ENCODE measurements around the gene FTSJ3. TPM values are rescaled to one million over a fixed set of nuclear protein-coding genes. Genes with fewer than 3 reads are reported as not detected.

FTSJ3 gene
- total RNA-seq, 1 experiment from 2014 or later, result 80.3 TPM

DNA sequence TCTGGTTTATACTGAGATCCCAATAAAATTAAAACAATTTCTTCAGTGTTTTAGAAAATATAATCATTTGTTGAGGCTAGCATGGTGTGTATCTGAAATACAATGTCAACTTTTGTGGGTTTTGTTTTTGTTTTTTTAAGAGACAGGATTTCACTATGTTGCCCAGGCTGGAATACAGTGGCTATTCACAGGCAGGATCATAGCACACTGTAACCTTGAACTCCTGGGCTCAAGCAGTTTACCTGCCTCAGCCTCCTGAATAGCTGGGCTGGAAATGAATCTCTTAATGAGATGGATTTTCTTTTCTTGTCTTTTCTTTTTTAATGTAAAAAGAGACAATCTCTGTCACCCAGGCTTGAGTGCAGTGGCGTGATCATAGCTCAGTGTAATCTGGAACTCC, 41.3 kb downstream of the FTSJ3 start:
- no peak overlapping the region for H3K27ac ChIP-seq (ENCODE audit: insufficient read length, low read depth, low read length)
- H2BK15ac ChIP-seq (ENCODE audit: low read depth, low read length), result no peak overlapping the region
- no peaks in the 10 kb centered on the region for H3K9me3 ChIP-seq (ENCODE audit: control insufficient read depth, low read depth, low read length)
- H2BK5ac ChIP-seq (ENCODE audit: insufficient read length, low read length), result no peak overlapping the region
- H2BK20ac ChIP-seq (ENCODE audit: low read depth, low read length, poor library complexity, severe bottlenecking), result no peak overlapping the region
- TF ChIP-seq, protein P1, sequence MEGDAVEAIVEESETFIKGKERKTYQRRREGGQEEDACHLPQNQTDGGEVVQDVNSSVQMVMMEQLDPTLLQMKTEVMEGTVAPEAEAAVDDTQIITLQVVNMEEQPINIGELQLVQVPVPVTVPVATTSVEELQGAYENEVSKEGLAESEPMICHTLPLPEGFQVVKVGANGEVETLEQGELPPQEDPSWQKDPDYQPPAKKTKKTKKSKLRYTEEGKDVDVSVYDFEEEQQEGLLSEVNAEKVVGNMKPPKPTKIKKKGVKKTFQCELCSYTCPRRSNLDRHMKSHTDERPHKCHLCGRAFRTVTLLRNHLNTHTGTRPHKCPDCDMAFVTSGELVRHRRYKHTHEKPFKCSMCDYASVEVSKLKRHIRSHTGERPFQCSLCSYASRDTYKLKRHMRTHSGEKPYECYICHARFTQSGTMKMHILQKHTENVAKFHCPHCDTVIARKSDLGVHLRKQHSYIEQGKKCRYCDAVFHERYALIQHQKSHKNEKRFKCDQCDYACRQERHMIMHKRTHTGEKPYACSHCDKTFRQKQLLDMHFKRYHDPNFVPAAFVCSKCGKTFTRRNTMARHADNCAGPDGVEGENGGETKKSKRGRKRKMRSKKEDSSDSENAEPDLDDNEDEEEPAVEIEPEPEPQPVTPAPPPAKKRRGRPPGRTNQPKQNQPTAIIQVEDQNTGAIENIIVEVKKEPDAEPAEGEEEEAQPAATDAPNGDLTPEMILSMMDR (conservative IDR thresholded peaks at IDR 0.05), result no peak
- no peak overlapping the region for H3K9ac ChIP-seq (ENCODE audit: extremely low read depth, insufficient read length, low read length)
- no peak overlapping the region for H3T11ph ChIP-seq (ENCODE audit: low read length)
- H3K79me1 ChIP-seq (ENCODE audit: insufficient read depth, low read depth, low read length, poor library complexity, severe bottlenecking), result peaks cover 9% of the 10 kb centered on the region
- no peak overlapping the region for H3K4me2 ChIP-seq (ENCODE audit: insufficient read depth, insufficient read length, low read length)
- no peak for DNase-seq
- H2AK5ac ChIP-seq (ENCODE audit: insufficient read length, low read length), result no peak overlapping the region
- H3K27me3 Mint-ChIP-seq (ENCODE audit: low read depth), result no peaks in the 10 kb centered on the region
- H3K4ac ChIP-seq (ENCODE audit: low read depth, low read length), result no peak overlapping the region
- no peak overlapping the region for H3K18ac ChIP-seq (ENCODE audit: insufficient read length, low read depth, low read length)
- no peak overlapping the region for H3K23ac ChIP-seq (ENCODE audit: insufficient read length, low read depth, low read length)
- no peak overlapping the region for H3K4me3 Mint-ChIP-seq
- no peak overlapping the region for H3K27ac Mint-ChIP-seq
- H2BK12ac ChIP-seq (ENCODE audit: insufficient read length, low read depth, low read length), result no peak overlapping the region
- H3K27me3 ChIP-seq (ENCODE audit: insufficient read depth, low read length), result no peaks in the 10 kb centered on the region
- WGBS (ENCODE audit: extremely low coverage, insufficient read length, low lambda C conversion rate), result no CpG with 5 or more reads among the region's 1 CpG
- H3K79me2 ChIP-seq (ENCODE audit: insufficient read depth, low read length), result peaks cover 24% of the 10 kb centered on the region
- no peak overlapping the region for H2AFZ ChIP-seq (ENCODE audit: low read length)
- no peak overlapping the region for H2BK120ac ChIP-seq (ENCODE audit: low read depth, low read length, poor library complexity, severe bottlenecking)
- no peak overlapping the region for H3K14ac ChIP-seq (ENCODE audit: insufficient read depth, low read length)
- H3K9me3 Mint-ChIP-seq, result no peaks in the 10 kb centered on the region
- H3K23me2 ChIP-seq (ENCODE audit: insufficient read length, low read depth, low read length, poor library complexity, severe bottlenecking), result no peaks in the 10 kb centered on the region
- H4K20me1 ChIP-seq (ENCODE audit: control insufficient read depth, insufficient read depth, insufficient read length), result peaks cover 2% of the 10 kb centered on the region
- no peaks in the 10 kb centered on the region for H3K4me1 ChIP-seq (ENCODE audit: insufficient read depth, low read length)
- H3K36me3 Mint-ChIP-seq (ENCODE audit: insufficient read depth in 1 of 3, low read depth in 3 of 3), result peaks cover 12 to 58% (median 31%) of the 10 kb centered on the region in 3 experiments; a peak in 6 of 7 replicates
- no peak overlapping the region for H4K5ac ChIP-seq (ENCODE audit: insufficient read length, low read depth, low read length)
- H3K4me1 Mint-ChIP-seq, result 0 out of 4 replicates have a peak, but pooled peaks cover 0 to 2% of the 10 kb centered on the region in 2 experiments
- H4K91ac ChIP-seq (ENCODE audit: insufficient read length, low read depth, low read length), result no peak overlapping the region
- H3K56ac ChIP-seq (ENCODE audit: insufficient read length, low read depth, low read length), result no peak overlapping the region
- no peak overlapping the region for H4K8ac ChIP-seq (replicated peaks; ENCODE audit: insufficient read length, low read depth, low read length)
